ENCODE measurements around the gene RSBN1L. TPM values are rescaled to one million over a fixed set of nuclear protein-coding genes. Genes with fewer than 3 reads are reported as not detected.

The RSBN1L gene
- polyA plus RNA-seq, 3 donors, result 1.3 to 10.0 (median 2.2) TPM

DNA sequence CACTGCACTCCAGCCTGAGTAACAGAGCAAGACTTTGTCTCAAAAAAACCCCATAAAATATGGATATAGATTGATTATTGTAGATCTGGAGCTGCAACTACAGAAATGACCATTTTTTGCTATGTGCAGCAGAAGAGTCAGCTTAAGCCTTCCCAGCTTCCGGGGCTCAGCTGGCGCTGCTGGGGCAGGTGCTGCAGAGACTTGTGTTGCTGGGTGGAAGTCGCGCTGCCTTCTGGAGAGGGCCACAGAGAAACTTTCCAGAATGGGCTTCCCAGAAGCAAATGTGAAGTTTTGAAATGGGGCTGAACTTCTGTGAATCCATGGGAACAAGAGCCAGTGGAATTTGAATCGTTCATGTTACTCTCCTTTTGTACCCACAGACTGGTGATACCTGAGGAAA lies 37.3 kb upstream of the RSBN1L start:
- Histone ChIP-seq H3K9ac (ENCODE audit: insufficient read depth, low read length, poor library complexity, severe bottlenecking) (no peak overlapping the region), H3K36me3 (replicated peaks in 1 of 2; ENCODE audit: control insufficient read depth in 1 of 2, insufficient read depth in 2 of 2, low read length in 2 of 2) (peaks cover 14 to 52% of the 10 kb centered on the region in 2 donors), H2AFZ (ENCODE audit: insufficient read depth, low read depth, low read length, poor library complexity, severe bottlenecking) (no peak overlapping the region), H3K79me2 (ENCODE audit: insufficient read depth, low read length) (no peaks in the 10 kb centered on the region), H3K27ac (ENCODE audit: low read depth in 1 of 2, low read length in 2 of 2) (peak overlapping the region in 1 of 2 donors; percentile 18), H3K9me3 (replicated peaks in 1 of 2; ENCODE audit: control insufficient read depth in 1 of 2, insufficient read depth in 1 of 2, low read length in 2 of 2) (no peaks in the 10 kb centered on the region), H3K4me2 (replicated peaks; ENCODE audit: extremely low read depth, low read length, poor library complexity, severe bottlenecking) (no peak overlapping the region), H3K27me3 (ENCODE audit: control insufficient read depth in 2 of 2, insufficient read depth in 2 of 2, low read length in 2 of 2) (no peaks in the 10 kb centered on the region), H3K4me3 (replicated peaks in 1 of 3; ENCODE audit: low read depth in 2 of 3, low read length in 3 of 3) (no peak overlapping the region), H3K4me1 (ENCODE audit: control insufficient read depth in 1 of 2, insufficient read depth in 2 of 2, low read length in 2 of 2) (peaks cover 10 to 34% of the 10 kb centered on the region in 2 donors), H4K20me1 (ENCODE audit: insufficient read depth, low read length) (no peaks in the 10 kb centered on the region)
- Mint-ChIP-seq H3K9me3 (no peaks in the 10 kb centered on the region), H3K27me3 (ENCODE audit: low read depth in 3 of 3) (peaks cover 0 to 1% (median 1%) of the 10 kb centered on the region in 3 donors), H3K4me1 (peaks cover 25% of the 10 kb centered on the region), H3K4me3 (no peak overlapping the region), H3K27ac (peak overlapping the region in 3 of 7 donors; percentile 22 to 50 (median 32)), H3K36me3 (peaks cover 34 to 58% of the 10 kb centered on the region in 2 donors)
- no peak for DNase-seq
- TF ChIP-seq, protein P1, sequence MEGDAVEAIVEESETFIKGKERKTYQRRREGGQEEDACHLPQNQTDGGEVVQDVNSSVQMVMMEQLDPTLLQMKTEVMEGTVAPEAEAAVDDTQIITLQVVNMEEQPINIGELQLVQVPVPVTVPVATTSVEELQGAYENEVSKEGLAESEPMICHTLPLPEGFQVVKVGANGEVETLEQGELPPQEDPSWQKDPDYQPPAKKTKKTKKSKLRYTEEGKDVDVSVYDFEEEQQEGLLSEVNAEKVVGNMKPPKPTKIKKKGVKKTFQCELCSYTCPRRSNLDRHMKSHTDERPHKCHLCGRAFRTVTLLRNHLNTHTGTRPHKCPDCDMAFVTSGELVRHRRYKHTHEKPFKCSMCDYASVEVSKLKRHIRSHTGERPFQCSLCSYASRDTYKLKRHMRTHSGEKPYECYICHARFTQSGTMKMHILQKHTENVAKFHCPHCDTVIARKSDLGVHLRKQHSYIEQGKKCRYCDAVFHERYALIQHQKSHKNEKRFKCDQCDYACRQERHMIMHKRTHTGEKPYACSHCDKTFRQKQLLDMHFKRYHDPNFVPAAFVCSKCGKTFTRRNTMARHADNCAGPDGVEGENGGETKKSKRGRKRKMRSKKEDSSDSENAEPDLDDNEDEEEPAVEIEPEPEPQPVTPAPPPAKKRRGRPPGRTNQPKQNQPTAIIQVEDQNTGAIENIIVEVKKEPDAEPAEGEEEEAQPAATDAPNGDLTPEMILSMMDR (IDR thresholded peaks at IDR 0.05), result no peak
- intact Hi-C loops (cut with micrococcal nuclease), result loop anchor here in 1 of 2 donors (5.0 kb wide), 1 partner anchor 98 kb away; no protein-coding TSS in a partner anchor
- WGBS (ENCODE audit: insufficient coverage), result 96% methylated on average over 4 of the region's 5 CpGs

DNA sequence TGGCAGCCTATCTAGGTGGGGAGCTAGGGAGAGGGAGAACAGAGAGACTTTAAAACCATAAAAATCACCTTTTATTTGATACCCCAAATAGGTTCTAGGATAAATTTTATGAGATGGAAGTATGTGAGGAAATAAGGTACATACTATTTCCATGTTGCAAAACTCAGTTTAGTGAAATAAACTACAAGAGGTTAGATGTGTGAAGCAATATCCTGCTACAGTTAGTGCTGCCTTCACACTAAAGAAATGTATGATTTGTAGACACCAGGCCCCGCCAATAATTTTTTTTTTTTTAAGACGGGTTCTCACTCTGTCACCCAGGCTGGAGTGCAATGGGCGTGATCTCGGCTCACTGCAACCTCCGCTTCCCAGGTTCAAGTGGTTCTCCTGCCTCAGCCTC lies 34.4 kb upstream of the RSBN1L start:
- Histone ChIP-seq H3K27me3 (ENCODE audit: control insufficient read depth in 2 of 2, insufficient read depth in 2 of 2, low read length in 2 of 2) (no peaks in the 10 kb centered on the region), H3K9me3 (replicated peaks in 1 of 2; ENCODE audit: control insufficient read depth in 1 of 2, insufficient read depth in 1 of 2, low read length in 2 of 2) (no peaks in the 10 kb centered on the region), H4K20me1 (ENCODE audit: insufficient read depth, low read length) (no peaks in the 10 kb centered on the region), H3K4me3 (replicated peaks in 1 of 3; ENCODE audit: low read depth in 2 of 3, low read length in 3 of 3) (no peak overlapping the region), H3K9ac (ENCODE audit: insufficient read depth, low read length, poor library complexity, severe bottlenecking) (no peak overlapping the region), H3K36me3 (replicated peaks in 1 of 2; ENCODE audit: control insufficient read depth in 1 of 2, insufficient read depth in 2 of 2, low read length in 2 of 2) (peaks cover 3 to 35% of the 10 kb centered on the region in 2 donors), H3K4me2 (replicated peaks; ENCODE audit: extremely low read depth, low read length, poor library complexity, severe bottlenecking) (no peak overlapping the region), H2AFZ (ENCODE audit: insufficient read depth, low read depth, low read length, poor library complexity, severe bottlenecking) (no peak overlapping the region), H3K4me1 (ENCODE audit: control insufficient read depth in 1 of 2, insufficient read depth in 2 of 2, low read length in 2 of 2) (peaks cover 10 to 34% of the 10 kb centered on the region in 2 donors), H3K79me2 (ENCODE audit: insufficient read depth, low read length) (no peaks in the 10 kb centered on the region), H3K27ac (ENCODE audit: low read depth in 1 of 2, low read length in 2 of 2) (peak overlapping the region in 1 of 2 donors; percentile 20)
- Mint-ChIP-seq H3K27ac (peak overlapping the region in 4 of 7 donors; percentile 23 to 68 (median 43)), H3K4me1 (peaks cover 23% of the 10 kb centered on the region), H3K4me3 (no peak overlapping the region), H3K36me3 (peaks cover 27 to 48% of the 10 kb centered on the region in 2 donors), H3K9me3 (no peaks in the 10 kb centered on the region), H3K27me3 (ENCODE audit: low read depth in 3 of 3) (peaks cover 0 to 1% (median 1%) of the 10 kb centered on the region in 3 donors)
- WGBS (ENCODE audit: insufficient coverage), result 23% methylated on average over 4 of the region's 5 CpGs
- DNase-seq, result no peak
- intact Hi-C loops (cut with micrococcal nuclease), result no loop called here
- TF ChIP-seq, protein P1 (IDR thresholded peaks at IDR 0.05), result no peak

Data from CD14-positive monocyte (primary cell).